Body of pancreas (tissue), 4 donors: ENCODE measurements around the gene NBPF6.
"Not testable (repeated sequence)": the region's sequence is repeated elsewhere in the genome, so short reads cannot be mapped to it uniquely, and the experiment has no call there.

Experiments used
- CTCF ChIP-seq, 7 experiments: fragments of 450-650 bp in 4 of 7; fragments of 200-600 bp in 3 of 7; sonication (generic) in 3 of 7; IDR thresholded peaks; one replicate each; pipeline ENCODE4 v1.5.1; 2016 to 2019; ENCODE audit warnings: antibody characterized with exemption in 7 of 7
- POLR2A ChIP-seq, 3 donors: fragments of 450-650 bp; IDR thresholded peaks; one replicate each; pipeline ENCODE4 v1.6.1; 2016; ENCODE audit warnings: antibody characterized with exemption in 3 of 3, mild to moderate bottlenecking in 2 of 3

DNA sequence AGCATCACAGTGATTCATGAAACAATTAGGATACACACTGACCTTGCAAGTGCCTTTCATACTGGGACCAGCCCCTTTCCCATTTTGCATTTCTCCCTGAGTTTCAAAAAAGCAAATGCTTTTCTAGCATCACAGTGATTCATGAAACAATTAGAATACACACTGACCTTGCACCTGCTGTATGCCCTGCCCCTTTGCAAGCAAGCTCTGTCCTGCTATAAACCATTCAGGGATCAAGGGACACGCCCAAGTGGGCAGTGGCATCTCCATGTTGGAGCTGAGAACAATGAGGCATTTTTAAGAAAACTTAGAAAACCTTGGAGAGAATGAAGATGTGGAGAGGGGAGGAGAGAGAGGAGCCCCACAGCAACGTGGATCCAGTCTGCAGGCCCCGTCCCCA is 13.8 kb downstream of the NBPF6 start:
- not testable (repeated sequence) for TF ChIP-seq POLR2A, CTCF (IDR thresholded peaks at IDR 0.05)
